GM12801 (cell line): Measurements from ENCODE around the gene TMEM132A.

Experiments
- TF ChIP-seq, protein P1 (sequence below): IDR thresholded peaks from one replicate; pipeline ENCODE4 v1.5.1; 2011; ENCODE audit warnings: control low read depth; ENCODE audit not compliant: insufficient read length; ENCODE audit errors: extremely low read depth

Gene TMEM132A

DNA sequence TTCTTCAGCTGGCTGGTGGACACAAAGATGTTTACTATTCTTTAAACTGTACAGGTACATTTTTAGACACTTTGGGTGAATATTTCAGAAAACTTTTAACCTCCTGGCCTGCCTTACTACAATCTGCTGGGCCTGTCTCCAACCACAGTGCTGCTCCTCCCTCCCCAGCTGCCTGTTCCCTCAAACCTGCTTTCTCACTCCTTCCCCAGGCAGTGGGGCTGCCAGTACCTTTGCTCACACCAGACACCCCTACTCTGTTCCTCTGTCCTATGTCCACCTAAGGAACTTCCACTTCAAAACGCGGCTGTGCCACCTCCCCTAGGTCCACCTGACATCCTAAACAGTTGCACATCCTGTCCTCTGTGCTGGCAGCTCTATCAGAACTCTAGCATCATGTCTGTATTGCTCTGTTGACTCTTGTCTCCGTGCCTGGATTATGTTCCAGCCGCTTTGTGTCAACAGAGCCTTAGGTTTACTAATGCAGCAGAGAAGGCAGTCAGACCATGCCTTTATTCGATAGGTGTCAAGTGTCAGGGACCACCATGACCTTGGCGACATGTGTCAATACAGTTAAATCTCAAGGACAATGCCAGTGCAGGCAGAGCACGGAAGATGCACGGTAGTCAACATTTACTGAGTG, 43.5 kb upstream of the TMEM132A start:
- TF ChIP-seq, protein P1, sequence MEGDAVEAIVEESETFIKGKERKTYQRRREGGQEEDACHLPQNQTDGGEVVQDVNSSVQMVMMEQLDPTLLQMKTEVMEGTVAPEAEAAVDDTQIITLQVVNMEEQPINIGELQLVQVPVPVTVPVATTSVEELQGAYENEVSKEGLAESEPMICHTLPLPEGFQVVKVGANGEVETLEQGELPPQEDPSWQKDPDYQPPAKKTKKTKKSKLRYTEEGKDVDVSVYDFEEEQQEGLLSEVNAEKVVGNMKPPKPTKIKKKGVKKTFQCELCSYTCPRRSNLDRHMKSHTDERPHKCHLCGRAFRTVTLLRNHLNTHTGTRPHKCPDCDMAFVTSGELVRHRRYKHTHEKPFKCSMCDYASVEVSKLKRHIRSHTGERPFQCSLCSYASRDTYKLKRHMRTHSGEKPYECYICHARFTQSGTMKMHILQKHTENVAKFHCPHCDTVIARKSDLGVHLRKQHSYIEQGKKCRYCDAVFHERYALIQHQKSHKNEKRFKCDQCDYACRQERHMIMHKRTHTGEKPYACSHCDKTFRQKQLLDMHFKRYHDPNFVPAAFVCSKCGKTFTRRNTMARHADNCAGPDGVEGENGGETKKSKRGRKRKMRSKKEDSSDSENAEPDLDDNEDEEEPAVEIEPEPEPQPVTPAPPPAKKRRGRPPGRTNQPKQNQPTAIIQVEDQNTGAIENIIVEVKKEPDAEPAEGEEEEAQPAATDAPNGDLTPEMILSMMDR = no peak

DNA sequence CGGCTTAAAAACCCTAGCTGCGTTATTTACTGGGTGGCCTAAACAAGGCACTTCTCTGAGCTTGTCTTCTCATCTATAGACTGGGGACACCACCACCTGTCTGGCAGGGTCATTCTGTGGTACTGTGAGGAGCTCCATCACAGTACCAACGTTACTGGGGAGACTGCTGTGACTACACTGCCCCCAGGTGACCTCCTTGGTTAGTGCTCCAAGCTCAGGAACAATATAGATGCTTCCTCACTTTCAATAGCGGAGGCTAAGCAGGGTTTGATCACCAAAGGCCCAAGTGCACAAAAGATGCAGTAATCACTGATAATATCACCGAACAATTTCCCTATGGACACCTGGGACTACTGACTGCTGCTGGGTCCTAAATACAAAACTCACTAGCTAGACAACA, 36.7 kb upstream of the TMEM132A start:
- TF ChIP-seq, protein P1 = no peak

DNA sequence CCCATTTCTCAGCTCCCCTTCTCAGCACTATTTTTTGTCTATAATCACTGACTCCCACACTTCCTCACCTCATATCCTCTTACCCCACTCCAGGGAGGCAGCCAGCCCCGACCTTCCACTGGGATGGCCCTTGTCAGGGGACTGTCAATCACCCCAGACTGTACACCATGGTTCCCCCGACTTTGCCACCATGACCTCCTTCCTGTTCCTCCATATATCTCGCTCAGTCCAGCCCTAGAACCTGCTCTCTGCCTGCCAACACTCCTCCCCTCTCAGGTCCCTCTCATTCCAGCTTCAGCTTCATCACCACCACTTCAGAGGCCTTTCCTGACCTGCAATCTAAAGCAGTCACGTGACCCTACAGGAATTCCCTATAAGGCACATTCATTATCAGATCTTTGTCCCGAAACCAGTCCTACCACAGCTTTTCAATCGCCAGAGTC, 34.4 kb upstream of the TMEM132A start:
- TF ChIP-seq, protein P1 = no peak

DNA sequence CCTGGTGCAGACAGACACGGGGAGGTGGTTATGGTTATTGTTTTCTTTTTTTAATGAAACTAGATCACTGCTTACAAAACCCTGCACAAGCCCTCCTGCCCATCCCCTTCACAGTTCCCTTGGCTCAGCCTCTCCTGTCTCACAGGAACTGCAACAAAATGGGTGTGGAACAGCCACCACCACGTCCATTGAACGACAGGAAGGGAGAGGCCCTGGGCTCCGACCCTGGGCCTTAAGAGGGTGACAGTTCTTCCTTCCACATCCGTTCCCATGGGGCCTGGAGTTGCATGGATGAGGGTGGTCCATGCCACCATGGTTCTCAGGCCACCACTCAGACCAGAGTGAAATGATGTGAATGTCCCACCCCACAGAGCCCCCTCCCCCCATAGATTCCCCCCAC, 33.6 kb upstream of the TMEM132A start:
- TF ChIP-seq, protein P1 = no peak

DNA sequence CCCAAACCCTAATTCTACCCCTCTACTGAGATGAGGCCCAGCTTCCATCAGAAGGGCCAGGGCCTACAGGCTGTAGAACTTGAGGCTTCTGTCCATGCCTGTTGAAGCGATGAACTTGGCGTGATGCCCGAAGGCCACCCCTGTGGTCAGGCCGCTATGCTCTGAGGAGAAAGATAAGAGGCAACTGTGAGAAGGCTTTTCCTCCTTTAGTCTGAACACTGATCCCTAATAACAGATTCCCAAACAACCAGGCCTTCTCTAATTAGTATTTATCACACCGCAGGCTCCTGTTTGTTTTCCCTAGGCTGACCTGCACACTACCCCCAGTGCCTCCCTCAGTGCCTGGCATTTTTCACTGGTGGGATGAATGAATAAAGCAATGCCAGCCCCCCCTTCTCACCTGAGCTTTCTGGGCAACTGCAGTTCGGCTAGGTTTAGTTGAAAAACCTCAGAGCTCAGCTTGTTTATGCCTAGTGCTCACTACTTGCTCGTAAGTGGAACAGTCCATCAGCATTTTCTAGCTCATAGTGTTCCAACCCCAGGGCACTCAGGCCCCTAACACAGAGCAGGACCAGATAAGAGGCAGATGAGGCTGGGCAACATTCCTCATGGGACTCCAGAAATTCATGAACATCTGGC, 33.0 kb upstream of the TMEM132A start:
- TF ChIP-seq, protein P1 = no peak

DNA sequence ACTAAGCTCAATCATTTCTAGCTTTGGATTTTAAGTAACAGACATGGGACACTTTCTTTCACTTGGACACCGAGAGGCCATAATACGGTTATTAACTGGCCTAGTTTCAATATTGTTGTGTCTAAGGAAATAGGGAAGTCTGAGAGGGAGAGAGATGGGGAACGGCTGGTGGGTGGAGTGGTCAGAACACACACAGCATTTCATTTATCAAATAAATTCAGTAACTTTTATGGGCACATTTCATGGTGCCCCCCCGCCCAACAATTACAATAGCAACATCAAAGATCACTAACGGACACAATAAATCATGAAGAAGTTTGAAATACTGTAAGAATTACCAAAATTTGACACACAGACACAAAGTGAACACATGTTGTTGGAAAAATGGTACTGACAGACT, 28.6 kb upstream of the TMEM132A start:
- TF ChIP-seq, protein P1 = no peak

DNA sequence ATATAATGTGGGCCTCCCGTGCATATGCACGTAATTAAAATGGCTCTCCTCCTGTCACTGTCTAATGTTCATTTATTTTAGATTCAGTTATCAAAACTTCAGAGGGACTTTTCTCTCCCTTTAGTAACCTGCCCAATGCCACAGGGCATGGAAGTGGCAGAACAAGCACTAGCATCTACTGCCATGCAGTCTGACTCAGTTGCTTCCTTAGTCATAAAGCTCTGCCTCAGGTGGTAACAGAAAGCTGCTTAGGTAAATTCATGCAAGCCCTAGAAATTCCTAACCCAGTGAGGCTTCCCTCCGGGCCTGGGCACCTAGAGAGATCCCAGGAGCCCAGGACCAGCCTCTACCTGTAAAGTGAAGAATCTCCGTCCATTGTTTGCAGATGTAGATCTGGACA, 26.8 kb upstream of the TMEM132A start:
- TF ChIP-seq, protein P1 = no peak
